GM18505 (cell line): Measurements from ENCODE around the gene GNLY.
"Not testable (repeated sequence)": the region's sequence is repeated elsewhere in the genome, so short reads cannot be mapped to it uniquely, and the experiment has no call there.

Source experiments
- ATAC-seq: cut with Tn5 transposase; IDR thresholded peaks from one replicate; pipeline ENCODE4 v1.9.1; 2021; ENCODE audit not compliant: unreplicated experiment
- POLR2A ChIP-seq: IDR thresholded peaks from 4 replicates; pipeline ENCODE4 v1.6.1; 2011; ENCODE audit warnings: borderline replicate concordance; ENCODE audit not compliant: insufficient read depth, insufficient read length; ENCODE audit errors: extremely low read depth

GNLY gene

GRCh38 chr2:85694052-85695025 lies at the start of gene GNLY:
TSS of gene GNLY (plus strand) at chr2:85694358. CDS start at chr2:85694419, 61 bp downstream.
- no peak for TF ChIP-seq POLR2A
- no peak for ATAC-seq

- ATAC-seq: no peak
Observed at GRCh38 chr2:85644909-85645308, 49.2 kb upstream of the GNLY start.

GRCh38 chr2:85646166-85646565 lies 48.0 kb upstream of the GNLY start:
- no peak for ATAC-seq
- TF ChIP-seq POLR2A: no peak

More at GRCh38 chr2:85644909-85645308, 49.2 kb upstream of the GNLY start:
- TF ChIP-seq POLR2A: no peak

GRCh38 chr2:85647823-85648526 lies 46.2 kb upstream of the GNLY start:
- no peak for TF ChIP-seq POLR2A
- no peak for ATAC-seq

- no peak for TF ChIP-seq POLR2A
- no peak for ATAC-seq
Observed at GRCh38 chr2:85648619-85649018, 45.5 kb upstream of the GNLY start.

- no peak for TF ChIP-seq POLR2A
- no peak for ATAC-seq
Observed at GRCh38 chr2:85649201-85650190, 44.7 kb upstream of the GNLY start.

GRCh38 chr2:85650456-85650855 lies 43.7 kb upstream of the GNLY start:
- no peak for TF ChIP-seq POLR2A
- ATAC-seq: no peak

- no peak for ATAC-seq
- TF ChIP-seq POLR2A: no peak
Observed at GRCh38 chr2:85651097-85651496, 43.1 kb upstream of the GNLY start.

GRCh38 chr2:85652056-85652455 lies 42.1 kb upstream of the GNLY start:
- no peak for ATAC-seq
- TF ChIP-seq POLR2A: no peak

GRCh38 chr2:85653996-85654395 lies 40.2 kb upstream of the GNLY start:
- no peak for ATAC-seq
- no peak for TF ChIP-seq POLR2A

- TF ChIP-seq POLR2A: no peak
- no peak for ATAC-seq
Observed at GRCh38 chr2:85655961-85656417, 38.2 kb upstream of the GNLY start.

GRCh38 chr2:85656468-85656867 lies 37.7 kb upstream of the GNLY start:
- no peak for ATAC-seq
- no peak for TF ChIP-seq POLR2A

- ATAC-seq: not testable (repeated sequence)
Observed at GRCh38 chr2:85657399-85657798, 36.8 kb upstream of the GNLY start.
